Panc1 (cell line): ENCODE results near the gene PDLIM4. TPM values are rescaled to one million over a fixed set of nuclear protein-coding genes. Genes with fewer than 3 reads are reported as not detected.

ENCODE experiments used
- ATAC-seq: fragments of 200-7000 bp; cut with Tn5 transposase; 2 replicates; pipeline ENCODE4 v1.9.1; 2020; ENCODE audit warnings: mild to moderate bottlenecking, moderate library complexity
- BruUV-seq: library from RNA; stranded (reverse); fragments of 400-500 nt; replicated peaks from 2 replicates; lab custom pipeline; 2021; lab: Mats Ljungman, UMichigan
- CTCF ChIA-PET: fragments of 300-600 bp; sonication (Branson Sonifier 250); formaldehyde crosslinking; loops from one replicate; lab custom pipeline; 2022; ENCODE audit warnings: antibody characterized with exemption; lab: Charles Lee
- POLR2A ChIA-PET: fragments of 300-600 bp; sonication (Branson Sonifier 250); formaldehyde crosslinking; loops from one replicate; lab custom pipeline; 2022; ENCODE audit warnings: antibody characterized with exemption; lab: Charles Lee
- DNase-seq: peaks from one replicate; pipeline ENCODE4 v3.0.0-alpha.2; 2010; ENCODE audit warnings: low read depth, low spot score
- H3K27ac ChIP-seq: 2 replicates; pipeline ENCODE4 v1.5.1; 2011; ENCODE audit warnings: mild to moderate bottlenecking, low read length, inconsistent platforms
- H3K27me3 ChIP-seq: fragments of 200-500 bp; sonication (Bioruptor generic); 2 replicates; pipeline ENCODE4 v1.6.0; 2014; ENCODE audit warnings: low read length, inconsistent platforms; ENCODE audit not compliant: control insufficient read depth, insufficient read depth
- H3K36me3 ChIP-seq: fragments of 200-500 bp; sonication (Bioruptor generic); 2 replicates; pipeline ENCODE4 v1.5.1; 2014; ENCODE audit warnings: inconsistent platforms, mild to moderate bottlenecking, low read length, moderate library complexity; ENCODE audit not compliant: control insufficient read depth, insufficient read depth
- H3K4me1 ChIP-seq: 2 replicates; pipeline ENCODE4 v1.5.1; 2011; ENCODE audit warnings: inconsistent platforms, mild to moderate bottlenecking, low read length, moderate library complexity; ENCODE audit not compliant: control insufficient read depth, insufficient read depth
- H3K4me3 ChIP-seq, 2 experiments: 2 replicates each; pipeline ENCODE4 v1.5.1; 2011 to 2012; ENCODE audit warnings: low read depth in 2 of 2, low read length in 2 of 2, mild to moderate bottlenecking in 2 of 2, inconsistent platforms in 1 of 2, moderate library complexity in 1 of 2
- H3K9me3 ChIP-seq: fragments of 200-500 bp; sonication (Bioruptor generic); 2 replicates; pipeline ENCODE4 v1.5.1; 2014; ENCODE audit warnings: low read depth, mild to moderate bottlenecking, inconsistent platforms, low read length, moderate library complexity; ENCODE audit not compliant: control insufficient read depth, insufficient read depth
- CTCF ChIP-seq: fragments of 450-650 bp; IDR thresholded peaks from 2 replicates; pipeline ENCODE4 v1.5.1; 2017; ENCODE audit warnings: mild to moderate bottlenecking
- POLR2AphosphoS5 ChIP-seq: IDR thresholded peaks from 2 replicates; pipeline ENCODE4 v1.6.1; 2012; ENCODE audit warnings: mild to moderate bottlenecking, low read depth, low read length, moderate library complexity
- REST ChIP-seq, 2 experiments: IDR thresholded peaks; 2 replicates each; pipeline ENCODE4 v1.6.1; 2011 to 2012; ENCODE audit warnings: low read depth in 2 of 2, control low read depth in 1 of 2, low read length in 1 of 2, mild to moderate bottlenecking in 1 of 2, moderate library complexity in 1 of 2; ENCODE audit not compliant: insufficient read depth in 1 of 2
- SIN3A ChIP-seq: IDR thresholded peaks from 2 replicates; pipeline ENCODE4 v1.6.1; 2012; ENCODE audit warnings: low read depth, mild to moderate bottlenecking, low read length, moderate library complexity, borderline replicate concordance; ENCODE audit not compliant: insufficient read depth
- TCF7L2 ChIP-seq: IDR thresholded peaks from 2 replicates; pipeline ENCODE4 v1.6.1; 2011; ENCODE audit warnings: mild to moderate bottlenecking, low read depth, low read length, inconsistent platforms
- in situ Hi-C: cut with HindIII; loops from 2 replicates; pipeline ENCODE4 v1.10.0; 2016; ENCODE audit warnings: low sequenced_read_pairs, low pct_unique_long_range_greater_than_20kb
- intact Hi-C: fragments of 100-400 bp; cut with micrococcal nuclease; formaldehyde crosslinking; loops from one replicate; pipeline ENCODE4 v1.10.0; 2022; ENCODE audit not compliant: unreplicated experiment
- total RNA-seq: library from RNA; stranded (reverse); gene quantifications from one replicate; pipeline ENCODE4 v1.2.1, GENCODE V29; 2021; ENCODE audit not compliant: unreplicated experiment

Gene PDLIM4
- total RNA-seq, 1 experiment from 2014 or later: 9.9 TPM

- in situ Hi-C loops (no loop called here), intact Hi-C loops (no loop called here)
- no peak for ATAC-seq
- Histone ChIP-seq H3K4me1 (no peaks in the 10 kb centered on the region), H3K36me3 (no peaks in the 10 kb centered on the region), H3K4me3 (no peak overlapping the region), H3K27ac (no peak overlapping the region), H3K9me3 (peaks cover 7% of the 10 kb centered on the region; the same call in 1 of the 2 replicates), H3K27me3 (no peaks in the 10 kb centered on the region; the same call in 1 of the 2 replicates)
- TF ChIP-seq CTCF: no peak
- ChIA-PET CTCF (interaction anchor here (1.5 kb wide), 1 partner anchor 12 kb away, joined by 6 read pairs; no protein-coding TSS in a partner anchor), POLR2A (no interaction called here)
- DNase-seq: no peak
- no TSS peak for BruUV-seq
Observed at GRCh38 chr5:132250547-132250946, 6.9 kb upstream of the PDLIM4 start.

- in situ Hi-C loops: no loop called here
- ATAC-seq: 0 out of 2 replicates have a peak, but pooled peaks have one; percentile 46
Observed at GRCh38 chr5:132251220-132251725, 6.2 kb upstream of the PDLIM4 start.

More at GRCh38 chr5:132251220-132251725, 6.2 kb upstream of the PDLIM4 start:
- H3K27me3 ChIP-seq: no peaks in the 10 kb centered on the region; the same call in 1 of the 2 replicates
- TF ChIP-seq CTCF (no peak), REST (IDR thresholded peaks at IDR 0.05; ENCODE audit: insufficient read depth in 1 of 2, low read depth in 2 of 2, low read length in 1 of 2) (no peak), SIN3A (no peak), TCF7L2 (no peak), POLR2AphosphoS5 (no peak)
- peaks cover 7% of the 10 kb centered on the region; the same call in 1 of the 2 replicates for H3K9me3 ChIP-seq
- BruUV-seq: no TSS peak
- ChIA-PET POLR2A (no interaction called here), CTCF (interaction anchor here (1.5 kb wide), 1 partner anchor 13 kb away, joined by 6 read pairs; no protein-coding TSS in a partner anchor)
- no peaks in the 10 kb centered on the region for H3K4me1 ChIP-seq
- H3K27ac ChIP-seq: no peak overlapping the region
- intact Hi-C loops: no loop called here
- no peaks in the 10 kb centered on the region for H3K36me3 ChIP-seq
- DNase-seq: no peak
- no peak overlapping the region for H3K4me3 ChIP-seq
